Effector CD8-positive, alpha-beta T cell (primary cell): ENCODE measurements around the gene CNP.

Source experiments
- DNase-seq: peaks from one replicate; lab custom pipeline; 2025; lab: John Stamatoyannopoulos, UW

The CNP gene

DNA sequence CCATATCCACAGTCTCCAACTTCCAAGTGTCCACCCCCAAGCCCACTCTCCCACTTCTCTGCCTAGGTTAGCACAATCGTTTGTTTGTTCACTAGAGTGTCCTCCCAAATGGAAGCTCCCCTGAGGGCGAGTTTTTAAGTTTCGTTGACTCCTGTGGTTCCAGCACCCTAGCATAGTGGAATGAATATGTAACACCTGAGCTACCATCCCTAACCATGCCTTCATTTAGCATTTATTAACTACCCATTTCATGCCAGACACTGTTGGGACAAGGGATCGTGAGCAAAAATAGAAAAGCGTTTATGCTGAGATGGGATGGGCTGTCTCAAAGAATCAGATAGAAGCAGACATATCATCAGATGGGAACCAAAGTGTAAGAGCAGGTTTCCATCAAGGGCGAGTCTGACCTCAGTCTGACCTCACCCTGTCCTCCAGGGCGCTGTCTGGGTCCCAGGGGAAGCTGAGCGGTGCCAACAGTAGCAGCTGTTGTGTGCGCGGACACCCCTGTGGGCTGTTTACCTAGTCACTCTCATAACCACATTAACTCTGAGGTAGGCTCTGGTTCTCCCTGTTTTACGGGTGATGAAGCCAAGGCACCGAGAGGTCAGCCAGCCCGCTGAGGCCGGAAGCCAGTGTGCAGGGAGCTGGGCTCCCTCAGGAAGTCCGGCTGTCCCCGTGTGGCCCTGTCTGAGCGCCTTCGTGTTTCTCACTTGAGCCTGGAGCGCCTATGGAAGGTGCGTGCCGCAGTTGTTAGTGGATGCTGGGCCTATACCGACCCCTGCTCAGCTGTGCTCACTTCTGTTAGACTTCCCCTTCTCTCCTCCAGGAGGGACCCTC, 6.2 kb downstream of the CNP start:
- DNase-seq = no peak

DNA sequence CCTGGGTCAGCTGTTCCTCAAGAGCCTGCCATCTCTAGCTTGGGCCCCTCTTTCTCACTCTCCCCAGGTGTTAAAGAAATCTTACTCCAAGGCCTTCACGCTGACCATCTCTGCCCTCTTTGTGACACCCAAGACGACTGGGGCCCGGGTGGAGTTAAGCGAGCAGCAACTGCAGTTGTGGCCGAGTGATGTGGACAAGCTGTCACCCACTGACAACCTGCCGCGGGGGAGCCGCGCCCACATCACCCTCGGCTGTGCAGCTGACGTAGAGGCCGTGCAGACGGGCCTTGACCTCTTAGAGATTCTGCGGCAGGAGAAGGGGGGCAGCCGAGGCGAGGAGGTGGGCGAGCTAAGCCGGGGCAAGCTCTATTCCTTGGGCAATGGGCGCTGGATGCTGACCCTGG, 6.8 kb downstream of the CNP start:
- DNase-seq = no peak

DNA sequence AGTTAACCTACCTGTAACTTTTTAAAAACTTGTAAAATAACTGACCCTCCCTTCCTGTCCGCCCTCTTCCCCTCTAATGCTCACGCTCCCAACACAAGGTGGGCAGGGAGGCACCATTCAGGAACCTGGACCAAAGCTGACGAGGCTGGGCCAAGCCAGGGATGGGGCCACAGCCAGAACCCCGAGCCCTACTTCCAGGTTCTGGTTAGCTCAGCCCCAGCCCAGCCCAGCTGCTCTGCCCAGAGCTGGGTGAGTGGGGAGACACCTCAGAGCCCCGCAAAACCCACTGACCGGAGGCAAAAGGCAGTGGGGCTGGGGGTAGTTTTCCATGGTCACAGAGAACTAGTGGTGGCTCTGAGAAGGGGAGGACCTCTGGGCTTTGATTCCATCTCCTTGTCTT, 7.4 kb downstream of the CNP start:
- no peak for DNase-seq

DNA sequence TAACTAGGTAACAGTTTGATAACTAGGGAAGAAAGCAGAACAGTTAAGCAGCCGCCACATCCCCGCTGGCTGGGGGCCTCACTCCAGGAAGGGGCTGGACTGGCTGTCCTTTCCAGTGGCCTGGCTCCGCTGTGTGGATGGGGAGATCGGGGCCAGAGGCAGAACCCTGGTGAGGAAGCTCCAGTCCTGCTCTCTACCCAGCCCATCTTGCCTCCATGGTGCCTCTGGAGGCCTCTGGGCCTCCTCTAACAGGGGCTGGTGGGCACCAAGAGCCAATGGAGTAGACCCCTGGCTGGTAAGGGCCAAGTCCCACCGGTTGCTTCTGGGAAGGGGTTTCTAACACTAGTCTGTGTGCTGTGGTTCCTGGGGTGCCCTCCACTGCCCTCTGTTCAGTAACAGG, 8.1 kb downstream of the CNP start:
- no peak for DNase-seq

DNA sequence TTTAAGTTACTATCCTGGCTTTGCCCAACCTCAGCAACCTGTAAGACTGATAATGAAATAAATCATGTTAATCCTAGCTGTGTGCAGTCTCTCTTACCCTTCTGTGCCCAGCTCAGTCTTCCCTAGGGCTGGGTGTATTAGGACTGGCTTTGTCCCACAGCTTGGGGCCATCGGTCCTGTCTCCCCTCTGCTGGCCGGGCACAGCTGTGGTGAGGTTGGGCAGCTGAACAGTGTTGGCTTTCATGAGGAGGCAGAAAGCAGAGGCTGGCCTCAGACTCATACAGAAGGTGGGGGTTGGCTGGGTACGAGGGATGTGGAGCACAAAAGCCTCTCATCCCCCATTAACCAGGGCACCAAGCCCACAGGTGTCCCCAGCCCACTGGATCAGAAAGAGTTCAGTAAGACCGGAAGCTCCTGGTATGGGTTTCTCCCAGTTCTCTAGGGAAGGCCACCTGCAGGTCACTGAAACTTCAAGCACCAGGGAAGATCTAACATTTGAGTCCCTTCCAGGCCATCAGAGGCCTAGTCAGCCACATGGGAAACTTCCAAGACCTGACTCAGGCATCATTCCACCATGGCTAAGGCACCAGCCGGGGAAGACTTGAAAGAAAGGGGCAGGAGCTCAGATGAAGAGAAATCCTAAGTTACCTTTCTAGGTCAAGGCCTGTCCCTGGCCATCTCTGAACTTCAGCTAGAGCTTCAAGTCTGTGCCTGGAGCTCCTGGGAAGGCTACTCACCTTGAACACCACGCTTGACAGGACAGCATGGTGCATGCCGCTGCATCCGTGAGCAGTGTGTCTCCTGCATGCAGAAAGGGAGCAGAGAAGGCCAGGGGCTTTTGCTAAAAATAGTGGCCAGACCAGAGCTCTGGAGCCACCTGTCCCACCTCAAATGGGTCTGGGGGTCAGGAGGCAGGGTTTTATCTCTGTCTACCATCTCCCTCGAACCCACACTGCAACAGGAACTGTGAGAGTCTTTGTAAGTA, 8.8 kb downstream of the CNP start:
- DNase-seq = no peak

DNA sequence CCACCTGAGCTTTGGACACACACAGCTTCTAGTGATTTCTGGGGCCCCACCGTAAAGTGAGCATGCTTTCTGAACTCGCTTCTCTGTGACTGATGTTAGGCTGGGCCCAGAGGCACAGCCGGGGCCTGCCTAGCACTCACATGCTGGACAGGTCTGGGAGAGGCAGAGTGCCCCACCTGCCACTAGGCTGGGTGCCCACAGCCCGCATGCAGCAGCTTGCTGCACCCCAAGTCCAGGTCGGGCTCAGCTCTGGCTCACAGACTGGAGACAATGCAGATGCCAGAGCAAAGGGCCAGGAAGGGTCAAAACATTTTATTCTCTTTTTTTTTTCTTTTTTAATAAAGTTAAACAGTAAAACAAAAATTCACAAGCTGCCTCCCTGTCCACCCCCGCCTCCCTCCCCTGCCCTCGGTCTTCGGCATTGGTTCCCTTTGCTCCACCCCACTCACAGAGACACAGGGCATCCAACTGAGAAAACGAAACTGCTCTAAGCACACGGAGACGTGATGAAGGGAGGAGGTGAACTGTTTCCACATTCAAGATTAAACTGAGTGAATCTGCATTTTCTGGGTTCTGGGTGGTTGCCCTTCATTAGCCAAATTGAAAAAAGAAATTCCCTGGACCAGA, 9.7 kb downstream of the CNP start:
- no peak for DNase-seq

DNA sequence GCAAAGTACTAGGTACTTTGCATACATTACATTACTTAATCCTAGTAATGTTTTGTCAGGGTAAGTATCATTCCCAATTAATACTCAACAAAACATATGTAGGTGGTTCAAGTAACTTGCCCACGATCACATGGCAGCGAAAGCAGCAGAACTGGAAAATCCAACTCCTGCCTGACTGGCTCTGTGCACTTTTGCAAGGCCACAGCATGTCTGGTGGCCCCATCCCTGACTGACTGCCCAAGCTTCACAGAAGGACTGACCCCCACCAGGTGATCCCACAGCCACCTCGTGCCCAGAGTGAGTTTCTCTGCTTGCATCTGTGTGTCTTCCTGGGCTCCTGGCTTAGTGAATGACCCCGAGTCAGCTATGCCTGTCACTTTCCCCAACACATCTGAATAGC, 11.4 kb downstream of the CNP start:
- no peak for DNase-seq

DNA sequence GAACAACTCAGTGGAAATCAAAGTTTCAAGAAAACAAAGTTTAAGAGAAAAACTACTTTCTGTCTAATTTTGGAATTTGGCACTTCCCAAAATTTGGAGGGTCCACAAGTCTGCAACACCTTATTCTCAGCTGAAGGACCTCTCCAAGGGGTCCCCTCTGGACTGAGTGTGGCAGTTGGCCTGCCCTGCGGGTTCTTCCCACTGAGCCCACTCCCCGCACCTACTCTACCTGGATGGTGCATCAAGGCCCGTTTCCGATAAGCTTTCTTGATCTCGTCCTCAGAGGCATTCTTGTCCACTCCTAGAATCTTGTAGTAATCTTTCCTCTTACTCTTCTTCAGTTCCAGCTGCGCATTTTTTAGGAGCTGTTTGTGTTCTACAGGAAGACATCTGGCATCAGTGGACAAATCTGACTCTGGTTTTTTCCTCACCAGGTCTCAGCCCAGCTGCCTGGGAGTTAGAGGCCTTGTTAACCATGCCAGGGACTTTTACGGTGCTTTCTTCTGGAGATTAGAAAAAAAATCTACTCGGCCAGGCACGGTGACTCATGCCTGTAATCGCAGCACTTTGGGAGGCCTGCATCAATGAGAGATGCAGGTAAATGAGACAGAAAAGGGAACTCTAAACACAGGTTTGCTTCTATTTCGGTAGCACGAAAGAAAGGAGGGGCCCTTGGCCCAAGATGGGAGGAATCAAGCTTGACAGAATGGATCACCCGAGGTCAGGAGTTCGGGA, 15.6 kb downstream of the CNP start:
- DNase-seq = no peak

DNA sequence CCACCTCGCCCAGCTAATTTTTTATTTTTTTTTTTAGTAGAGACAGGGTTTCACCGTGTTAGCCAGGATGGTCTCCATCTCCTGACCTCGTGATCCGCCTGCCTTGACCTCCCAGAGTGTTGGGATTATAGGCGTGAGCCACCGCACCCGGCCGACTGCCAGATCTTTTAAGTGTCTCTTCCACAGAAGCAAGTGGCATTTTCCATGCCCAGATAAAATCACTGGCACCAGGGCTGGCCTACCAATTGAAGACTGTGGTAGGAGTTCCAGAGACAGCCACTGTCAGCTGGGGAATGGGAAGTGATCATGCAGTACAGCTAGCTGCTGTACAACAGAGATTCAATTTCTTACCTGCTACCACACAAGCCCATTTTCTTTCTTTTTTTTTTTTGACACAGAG, 17.9 kb downstream of the CNP start:
- no peak for DNase-seq

DNA sequence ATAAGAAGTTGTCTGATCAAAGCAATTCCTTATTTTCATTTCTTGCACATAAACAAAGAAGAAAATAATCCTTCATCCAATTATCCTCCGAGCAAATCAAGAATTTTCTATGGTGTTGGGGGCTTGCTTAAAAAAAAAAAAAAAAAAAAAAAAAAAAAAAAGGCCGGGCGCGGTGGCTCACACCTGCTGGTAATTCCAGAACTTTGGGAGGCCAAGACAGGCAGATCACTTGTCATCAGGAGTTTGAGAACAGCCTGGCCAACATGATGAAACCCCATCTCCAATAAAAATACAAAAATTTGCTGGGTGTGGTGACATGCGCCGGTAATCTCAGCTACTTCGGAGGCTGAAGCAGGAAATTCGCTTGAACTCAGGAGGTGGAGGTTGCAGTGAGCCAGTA, 19.3 kb downstream of the CNP start:
- no peak for DNase-seq

DNA sequence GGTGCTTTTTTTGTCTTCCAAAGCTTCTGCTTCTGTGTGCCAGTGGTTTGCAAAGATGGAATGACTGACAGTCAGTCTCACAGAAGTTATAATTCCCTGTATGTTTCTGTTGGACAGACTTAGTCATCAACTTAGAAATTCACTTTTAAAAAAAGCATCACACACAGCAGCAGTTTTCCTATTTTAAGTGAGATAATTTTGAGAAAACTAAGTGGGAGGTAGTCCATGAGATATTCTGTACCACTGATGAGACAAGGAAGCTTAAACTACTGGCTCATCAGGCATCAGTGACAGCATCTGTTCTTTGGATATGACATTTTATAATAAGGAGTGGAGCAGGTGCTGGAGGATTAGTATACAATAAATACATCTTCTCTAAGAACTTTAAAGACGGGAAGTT, 20.0 kb downstream of the CNP start:
- DNase-seq = no peak

DNA sequence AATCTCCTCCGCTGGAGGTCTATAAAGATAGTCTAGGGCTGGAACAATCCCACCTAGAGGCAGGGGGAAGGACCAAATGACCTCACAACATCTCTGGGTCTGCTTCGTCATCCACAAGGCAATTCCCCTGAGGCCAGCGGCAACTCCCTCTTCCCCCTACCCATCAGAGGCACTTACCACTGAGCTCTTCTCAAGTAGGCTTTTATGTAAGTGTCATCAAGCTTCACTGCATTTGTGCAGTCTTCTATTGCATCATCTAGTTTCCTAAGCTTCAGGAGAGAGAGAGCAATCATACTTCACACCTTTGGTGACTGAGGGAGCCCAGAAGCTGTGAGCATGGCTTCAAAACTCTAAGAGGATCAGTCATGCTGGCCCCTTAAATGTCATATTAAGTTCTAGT, 21.0 kb downstream of the CNP start:
- no peak for DNase-seq

DNA sequence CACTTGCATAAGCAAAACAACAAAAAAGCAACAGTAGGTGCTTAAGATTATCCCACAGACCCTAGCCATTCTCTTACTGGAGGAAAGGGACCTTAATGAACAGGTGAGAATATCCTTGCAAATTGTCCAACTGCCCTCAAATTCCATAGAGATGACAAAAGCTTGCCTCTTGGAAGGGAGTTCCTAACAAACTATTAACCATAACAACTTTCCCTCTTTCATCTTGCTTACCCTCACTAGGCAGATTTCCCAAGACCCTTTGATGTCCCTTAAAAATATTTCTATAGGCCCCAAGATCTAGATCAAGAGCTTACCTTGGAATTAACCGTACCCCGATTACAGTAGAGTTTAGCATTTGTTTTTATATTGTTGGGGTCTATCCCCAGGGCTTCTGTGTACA, 21.8 kb downstream of the CNP start:
- no peak for DNase-seq

DNA sequence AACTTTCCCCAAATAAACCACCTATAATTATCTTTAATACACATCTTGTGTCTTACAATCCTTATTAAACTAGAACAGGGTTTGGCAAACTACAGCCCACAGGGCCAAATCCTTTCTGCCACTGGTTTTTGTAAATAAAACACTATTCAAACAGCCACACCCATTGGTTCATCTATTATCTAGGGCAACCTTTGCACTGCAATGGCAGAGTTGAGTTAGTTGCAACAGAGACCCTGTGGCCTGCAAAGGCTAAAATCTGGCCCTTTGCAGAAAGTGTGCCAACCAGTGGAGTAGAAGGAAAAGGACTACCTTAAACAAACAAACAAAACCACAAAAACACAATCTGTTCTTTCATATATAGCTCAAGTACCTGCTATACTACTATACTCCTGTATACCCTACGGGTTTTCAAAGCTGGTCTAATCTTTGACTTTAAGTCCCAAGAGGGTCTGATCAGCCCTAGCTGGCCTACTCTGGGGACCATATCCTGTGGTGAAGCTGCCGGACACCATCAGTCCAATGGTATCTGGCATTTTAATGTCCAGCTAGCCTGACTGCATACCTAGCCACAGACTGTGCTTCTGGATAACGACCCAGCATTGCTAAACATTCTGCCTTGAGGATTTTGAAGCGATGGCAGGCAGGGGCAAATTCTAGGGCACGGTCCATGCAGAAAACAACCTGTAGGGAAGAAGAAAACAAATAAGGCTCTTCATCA, 23.3 kb downstream of the CNP start:
- no peak for DNase-seq

DNA sequence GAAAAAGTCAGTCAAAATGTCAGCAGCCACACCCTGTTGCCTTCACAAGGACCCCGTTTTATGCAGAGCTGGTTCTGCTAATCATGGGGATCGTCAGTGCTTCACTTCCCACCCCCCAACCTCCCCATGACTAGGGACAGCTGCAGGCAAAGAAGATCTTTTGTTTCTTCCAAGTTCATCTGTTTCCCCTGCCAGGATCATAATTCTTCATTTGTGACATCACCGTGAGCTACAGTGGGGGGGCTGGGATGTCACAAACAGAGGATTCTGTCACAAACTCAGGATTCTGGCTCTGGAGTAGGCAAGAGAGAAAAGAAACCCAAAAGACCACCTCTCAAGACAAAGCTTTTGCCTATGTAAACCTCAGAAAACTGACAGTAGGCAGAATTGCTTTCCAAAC, 26.0 kb downstream of the CNP start:
- no peak for DNase-seq

DNA sequence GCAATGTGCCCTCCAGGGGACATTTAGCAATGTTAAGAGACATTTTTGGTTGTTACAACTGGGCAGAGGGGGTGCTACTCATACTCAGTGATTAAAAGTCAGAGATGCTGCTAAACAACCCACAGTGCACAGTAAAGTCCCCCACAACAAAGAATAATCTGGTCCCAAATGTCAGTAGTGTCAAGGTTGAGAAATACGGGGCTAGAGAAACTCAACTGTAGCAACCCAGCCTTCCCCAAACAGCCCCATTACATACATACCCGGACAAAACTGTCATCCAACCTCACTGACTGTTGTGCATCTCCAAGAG, 30.2 kb downstream of the CNP start:
- no peak for DNase-seq

DNA sequence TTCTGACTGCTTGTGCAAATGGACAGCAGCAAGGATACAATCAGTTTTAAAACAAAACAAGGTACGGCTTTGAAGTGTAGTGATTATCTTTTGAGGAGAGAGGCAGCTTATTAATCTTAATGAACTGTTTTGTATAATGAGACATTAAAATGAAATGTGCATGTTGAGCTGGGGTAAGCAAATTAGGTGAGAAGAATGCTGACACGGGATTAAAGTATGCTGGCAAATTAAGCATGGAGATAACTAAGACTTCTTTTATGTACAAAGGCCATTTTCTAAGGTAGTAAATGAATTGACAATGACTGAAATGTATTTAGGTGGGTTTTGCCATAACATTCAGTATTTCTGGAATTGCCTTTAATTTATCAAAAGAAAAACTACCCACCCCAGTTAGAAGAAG, 31.9 kb downstream of the CNP start:
- no peak for DNase-seq

DNA sequence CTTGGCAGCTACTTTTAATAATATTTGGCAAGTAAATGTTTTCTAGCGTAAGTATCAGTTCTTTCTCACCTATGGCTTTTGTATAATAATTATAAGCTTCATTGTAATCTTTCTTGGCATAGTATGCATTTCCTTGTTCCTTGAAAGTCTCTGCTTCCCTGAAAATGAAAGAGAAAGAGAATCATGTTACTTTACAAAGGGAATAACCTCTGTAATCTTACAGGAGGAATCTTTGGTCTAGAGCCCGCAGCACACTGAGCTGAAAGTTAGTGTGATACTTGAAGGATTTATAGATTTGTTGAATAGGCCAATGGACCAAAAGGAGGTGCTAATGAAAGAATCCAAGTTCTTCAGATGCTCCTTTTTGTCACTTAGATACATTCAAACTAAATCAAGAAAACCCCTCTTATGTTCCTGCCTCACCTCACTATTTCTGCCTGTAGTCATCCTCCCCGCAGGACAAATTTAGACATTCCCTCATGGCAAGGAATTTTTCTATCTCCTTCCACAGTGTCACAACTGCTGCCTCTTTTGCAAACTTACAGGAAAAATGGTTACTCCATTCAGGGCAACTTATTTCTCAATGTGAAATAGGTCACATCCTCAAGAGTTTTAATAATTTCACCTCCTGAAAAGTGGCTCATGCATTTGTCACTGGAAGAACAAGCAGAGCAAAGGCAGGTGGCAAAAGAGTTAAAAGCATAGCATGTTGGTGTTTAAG, 34.0 kb downstream of the CNP start:
- no peak for DNase-seq

DNA sequence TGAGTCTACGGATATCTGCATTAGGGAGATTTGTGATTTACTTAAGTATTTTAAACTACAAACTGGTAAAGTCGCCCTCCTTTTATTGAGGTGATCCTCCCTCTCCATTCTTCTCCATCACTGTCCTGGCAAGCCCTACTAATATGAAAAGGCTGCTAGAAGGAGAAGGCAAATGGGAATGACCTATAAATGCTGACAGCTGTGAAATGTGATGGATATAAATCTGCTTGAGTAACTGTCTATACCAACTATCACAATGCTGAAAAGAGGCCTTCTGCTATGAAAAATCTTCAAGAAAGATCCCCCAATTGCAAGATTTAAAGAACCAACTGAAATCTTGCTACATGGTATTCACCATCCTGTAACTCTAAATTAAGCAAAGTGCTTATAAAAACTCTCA, 35.1 kb downstream of the CNP start:
- DNase-seq = no peak

DNA sequence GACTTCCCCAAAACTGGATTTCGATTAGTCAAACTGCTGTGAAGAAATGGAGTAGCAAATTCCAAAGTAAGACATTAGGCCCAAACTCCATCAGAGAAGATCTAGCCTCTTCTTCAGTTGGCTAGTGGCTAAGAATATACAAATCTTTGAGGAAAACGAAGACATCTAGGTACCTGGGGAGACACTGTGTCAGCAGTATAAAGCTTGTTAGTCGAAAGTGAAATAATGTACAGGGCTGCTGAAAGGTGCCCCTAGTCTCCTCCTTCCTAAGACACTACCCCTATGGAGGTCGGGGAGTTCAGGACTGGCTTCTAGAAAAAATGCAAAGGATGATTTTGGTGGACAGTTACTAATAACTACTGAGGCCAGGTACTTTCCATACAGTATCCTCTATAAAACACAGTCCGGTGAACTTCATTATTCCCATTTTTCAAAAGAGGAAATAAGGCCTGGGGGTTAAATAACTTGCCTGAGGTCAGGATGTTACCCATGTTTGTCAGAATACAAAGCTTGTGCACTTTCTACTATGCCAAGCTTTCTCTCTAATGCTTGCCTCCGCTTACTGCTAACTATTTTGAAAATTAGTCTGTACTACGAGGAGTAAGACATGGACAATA, 35.7 kb downstream of the CNP start:
- DNase-seq = no peak
